GM23338 (cell line): ENCODE measurements around the gene FGF2. TPM values are rescaled to one million over a fixed set of nuclear protein-coding genes. Genes with fewer than 3 reads are reported as not detected.

Experiments
- ATAC-seq: fragments of 200-7000 bp; cut with Tn5 transposase; 3 replicates; pipeline ENCODE4 v1.9.1; 2020
- DNase-seq: peaks from one replicate; pipeline ENCODE4 v3.0.0-alpha.2; 2015; ENCODE audit warnings: low spot score
- H2AFZ ChIP-seq: fragments of 200-600 bp; sonication (generic); 2 replicates; pipeline ENCODE4 v1.8.0; 2016; ENCODE audit warnings: antibody characterized with exemption, mild to moderate bottlenecking, moderate library complexity
- H3F3A ChIP-seq: fragments of 200-600 bp; sonication (generic); replicated peaks from 2 replicates; pipeline ENCODE4 v1.8.0; 2017; ENCODE audit warnings: antibody characterized with exemption, mixed run types, low read depth
- H3K27ac ChIP-seq: fragments of 200-600 bp; sonication (generic); 2 replicates; pipeline ENCODE4 v1.6.1; 2016; ENCODE audit warnings: low read depth
- H3K27me3 ChIP-seq: fragments of 200-600 bp; sonication (generic); 2 replicates; pipeline ENCODE4 v1.8.0; 2016; ENCODE audit warnings: mild to moderate bottlenecking, mixed run types, moderate library complexity; ENCODE audit not compliant: insufficient read depth
- H3K36me3 ChIP-seq: fragments of 200-600 bp; sonication (generic); 2 replicates; pipeline ENCODE4 v1.8.0; 2016; ENCODE audit warnings: mild to moderate bottlenecking; ENCODE audit not compliant: insufficient read depth
- H3K4me1 ChIP-seq: fragments of 200-600 bp; sonication (generic); 2 replicates; pipeline ENCODE4 v1.8.0; 2016; ENCODE audit warnings: mild to moderate bottlenecking, moderate library complexity; ENCODE audit not compliant: insufficient read depth
- H3K4me2 ChIP-seq: fragments of 200-600 bp; sonication (generic); 2 replicates; pipeline ENCODE4 v1.7.1; 2017; ENCODE audit warnings: mixed run types
- H3K4me3 ChIP-seq: fragments of 200-600 bp; sonication (generic); 2 replicates; pipeline ENCODE4 v1.6.1; 2016; ENCODE audit warnings: mixed run types
- H3K79me2 ChIP-seq: fragments of 200-600 bp; sonication (generic); replicated peaks from 2 replicates; pipeline ENCODE4 v1.8.0; 2017; ENCODE audit warnings: mild to moderate bottlenecking; ENCODE audit not compliant: insufficient read depth
- H3K9me2 ChIP-seq: fragments of 200-600 bp; sonication (generic); 2 replicates; pipeline ENCODE4 v1.8.0; 2017; ENCODE audit not compliant: insufficient read depth
- H4K20me1 ChIP-seq: fragments of 200-600 bp; sonication (generic); replicated peaks from 2 replicates; pipeline ENCODE4 v1.8.0; 2017; ENCODE audit warnings: mild to moderate bottlenecking; ENCODE audit not compliant: insufficient read depth
- H3K27ac Mint-ChIP-seq: 2 replicates; pipeline ENCODE4 v1.8.0; 2020; ENCODE audit warnings: inconsistent platforms, mild to moderate bottlenecking, moderate library complexity, mixed read lengths
- H3K27me3 Mint-ChIP-seq: 3 replicates; pipeline ENCODE4 v1.8.0; 2022; ENCODE audit warnings: low read depth, mild to moderate bottlenecking, moderate library complexity, mixed read lengths, inconsistent platforms; ENCODE audit not compliant: insufficient read depth, poor library complexity
- H3K36me3 Mint-ChIP-seq: 3 replicates; pipeline ENCODE4 v1.8.0; 2021; ENCODE audit warnings: low read depth, mild to moderate bottlenecking, inconsistent platforms, moderate library complexity, mixed read lengths
- H3K4me1 Mint-ChIP-seq: 3 replicates; pipeline ENCODE4 v1.8.0; 2020; ENCODE audit warnings: mild to moderate bottlenecking, inconsistent platforms, mixed read lengths
- H3K4me3 Mint-ChIP-seq: 3 replicates; pipeline ENCODE4 v1.8.0; 2021; ENCODE audit warnings: moderate library complexity, mild to moderate bottlenecking, inconsistent platforms, mixed read lengths
- H3K9me3 Mint-ChIP-seq: 3 replicates; pipeline ENCODE4 v1.8.0; 2020; ENCODE audit warnings: moderate library complexity, mild to moderate bottlenecking, inconsistent platforms, mixed read lengths
- CREB1 ChIP-seq: fragments of 250-450 bp; sonication (Bioruptor Pico); IDR thresholded peaks from 2 replicates; pipeline ENCODE4 v1.5.0; 2020; ENCODE audit warnings: low read depth, mild to moderate bottlenecking, moderate library complexity
- ETS1 ChIP-seq: IDR thresholded peaks from 2 replicates; pipeline ENCODE4 v1.6.1; 2016; ENCODE audit warnings: antibody characterized with exemption
- EZH2 ChIP-seq: fragments of 200-600 bp; sonication (generic); IDR thresholded peaks from one replicate; pipeline ENCODE4 v1.8.0; 2017; ENCODE audit warnings: antibody characterized with exemption, mild to moderate bottlenecking, low read depth; ENCODE audit not compliant: unreplicated experiment
- EZH2phosphoT487 ChIP-seq: fragments of 200-600 bp; sonication (generic); IDR thresholded peaks from one replicate; pipeline ENCODE4 v1.8.1; 2018; ENCODE audit warnings: antibody characterized with exemption; ENCODE audit not compliant: unreplicated experiment
- JUNB ChIP-seq: IDR thresholded peaks from one replicate; pipeline ENCODE4 v1.6.1; 2016; ENCODE audit warnings: antibody characterized with exemption; ENCODE audit not compliant: unreplicated experiment
- NANOG ChIP-seq: IDR thresholded peaks from 2 replicates; pipeline ENCODE4 v1.6.1; 2016; ENCODE audit warnings: antibody characterized with exemption, borderline replicate concordance
- POLR2AphosphoS5 ChIP-seq: IDR thresholded peaks from 2 replicates; pipeline ENCODE4 v1.6.1; 2016; ENCODE audit warnings: antibody characterized with exemption, low read depth
- STAT1 ChIP-seq: IDR thresholded peaks from one replicate; pipeline ENCODE4 v1.6.1; 2016; ENCODE audit warnings: antibody characterized with exemption; ENCODE audit not compliant: unreplicated experiment
- ZNF114 ChIP-seq: fragments of 250-450 bp; sonication (Bioruptor Pico); IDR thresholded peaks from 2 replicates; pipeline ENCODE4 v1.5.0; 2020; ENCODE audit warnings: mild to moderate bottlenecking, moderate library complexity
- ZNF331 ChIP-seq: fragments of 250-450 bp; sonication (Bioruptor Pico); IDR thresholded peaks from 2 replicates; pipeline ENCODE4 v1.5.0; 2020; ENCODE audit warnings: low read depth, mild to moderate bottlenecking, moderate library complexity
- polyA plus RNA-seq: library from polyadenylated mRNA; unstranded; fragments of >200 nt; fragmentation: Nextera tagmentation; extraction: Ambion mirVana; gene quantifications from 2 replicates; pipeline ENCODE4 v1.2.1, GENCODE V29; 2016
- total RNA-seq: library from RNA; depleted of rRNA; stranded (reverse); fragments of >200 nt; shearing (Covaris generic); gene quantifications from 2 replicates; pipeline ENCODE4 v1.2.3, GENCODE V29; 2014
- TF ChIP-seq, protein P1 (sequence below): IDR thresholded peaks from one replicate; pipeline ENCODE4 v1.6.1; 2018; ENCODE audit warnings: antibody characterized with exemption; ENCODE audit not compliant: unreplicated experiment
- TF ChIP-seq, protein P2 (sequence below), 2 experiments: fragments of 200-600 bp in 1 of 2; sonication (generic) in 1 of 2; conservative IDR thresholded peaks; 2 replicates each; pipeline versions ENCODE4 v1.5.1 to v1.6.1; 2016 to 2017; ENCODE audit warnings: antibody characterized with exemption in 2 of 2, low read depth in 2 of 2, mild to moderate bottlenecking in 2 of 2, moderate library complexity in 1 of 2
- TF ChIP-seq, protein P3 (sequence below): fragments of 250-450 bp; sonication (Bioruptor Pico); IDR thresholded peaks from 2 replicates; pipeline ENCODE4 v1.5.0; 2020; ENCODE audit warnings: mild to moderate bottlenecking, moderate library complexity

The FGF2 gene
- total and polyA plus RNA-seq, 2 experiments from 2014 or later = 28.3 to 84.4 TPM

GRCh38 chr4:122816476-122816875 lies 10.2 kb upstream of the FGF2 start:
- Histone ChIP-seq H3K4me1 (no peaks in the 10 kb centered on the region), H3K79me2 (no peaks in the 10 kb centered on the region), H3F3A (no peaks in the 10 kb centered on the region), H4K20me1 (no peaks in the 10 kb centered on the region), H3K4me3 (no peak overlapping the region), H3K36me3 (no peaks in the 10 kb centered on the region), H3K4me2 (no peak overlapping the region), H3K9me2 (peaks cover 3% of the 10 kb centered on the region; the same call in 1 of the 2 replicates), H3K27ac (no peak overlapping the region), H2AFZ (peak overlapping the region; percentile 44; the same call in 1 of the 2 replicates), H3K27me3 (no peaks in the 10 kb centered on the region)
- no peak for DNase-seq
- Mint-ChIP-seq H3K4me1 (peaks cover 18% of the 10 kb centered on the region), H3K27ac (no peak overlapping the region), H3K9me3 (peaks cover 10% of the 10 kb centered on the region), H3K4me3 (no peak overlapping the region), H3K36me3 (peaks cover 8% of the 10 kb centered on the region; the same call in 2 of the 3 replicates), H3K27me3 (peaks cover 2% of the 10 kb centered on the region)
- TF ChIP-seq NANOG (no peak), ZNF331 (no peak), JUNB (no peak), POLR2AphosphoS5 (no peak), EZH2 (no peak), EZH2phosphoT487 (no peak), CREB1 (no peak), ZNF114 (CRISPR knock-in tag) (no peak), STAT1 (no peak), ETS1 (no peak)
- TF ChIP-seq, protein P1, sequence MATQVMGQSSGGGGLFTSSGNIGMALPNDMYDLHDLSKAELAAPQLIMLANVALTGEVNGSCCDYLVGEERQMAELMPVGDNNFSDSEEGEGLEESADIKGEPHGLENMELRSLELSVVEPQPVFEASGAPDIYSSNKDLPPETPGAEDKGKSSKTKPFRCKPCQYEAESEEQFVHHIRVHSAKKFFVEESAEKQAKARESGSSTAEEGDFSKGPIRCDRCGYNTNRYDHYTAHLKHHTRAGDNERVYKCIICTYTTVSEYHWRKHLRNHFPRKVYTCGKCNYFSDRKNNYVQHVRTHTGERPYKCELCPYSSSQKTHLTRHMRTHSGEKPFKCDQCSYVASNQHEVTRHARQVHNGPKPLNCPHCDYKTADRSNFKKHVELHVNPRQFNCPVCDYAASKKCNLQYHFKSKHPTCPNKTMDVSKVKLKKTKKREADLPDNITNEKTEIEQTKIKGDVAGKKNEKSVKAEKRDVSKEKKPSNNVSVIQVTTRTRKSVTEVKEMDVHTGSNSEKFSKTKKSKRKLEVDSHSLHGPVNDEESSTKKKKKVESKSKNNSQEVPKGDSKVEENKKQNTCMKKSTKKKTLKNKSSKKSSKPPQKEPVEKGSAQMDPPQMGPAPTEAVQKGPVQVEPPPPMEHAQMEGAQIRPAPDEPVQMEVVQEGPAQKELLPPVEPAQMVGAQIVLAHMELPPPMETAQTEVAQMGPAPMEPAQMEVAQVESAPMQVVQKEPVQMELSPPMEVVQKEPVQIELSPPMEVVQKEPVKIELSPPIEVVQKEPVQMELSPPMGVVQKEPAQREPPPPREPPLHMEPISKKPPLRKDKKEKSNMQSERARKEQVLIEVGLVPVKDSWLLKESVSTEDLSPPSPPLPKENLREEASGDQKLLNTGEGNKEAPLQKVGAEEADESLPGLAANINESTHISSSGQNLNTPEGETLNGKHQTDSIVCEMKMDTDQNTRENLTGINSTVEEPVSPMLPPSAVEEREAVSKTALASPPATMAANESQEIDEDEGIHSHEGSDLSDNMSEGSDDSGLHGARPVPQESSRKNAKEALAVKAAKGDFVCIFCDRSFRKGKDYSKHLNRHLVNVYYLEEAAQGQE = no peak
- TF ChIP-seq, protein P2, sequence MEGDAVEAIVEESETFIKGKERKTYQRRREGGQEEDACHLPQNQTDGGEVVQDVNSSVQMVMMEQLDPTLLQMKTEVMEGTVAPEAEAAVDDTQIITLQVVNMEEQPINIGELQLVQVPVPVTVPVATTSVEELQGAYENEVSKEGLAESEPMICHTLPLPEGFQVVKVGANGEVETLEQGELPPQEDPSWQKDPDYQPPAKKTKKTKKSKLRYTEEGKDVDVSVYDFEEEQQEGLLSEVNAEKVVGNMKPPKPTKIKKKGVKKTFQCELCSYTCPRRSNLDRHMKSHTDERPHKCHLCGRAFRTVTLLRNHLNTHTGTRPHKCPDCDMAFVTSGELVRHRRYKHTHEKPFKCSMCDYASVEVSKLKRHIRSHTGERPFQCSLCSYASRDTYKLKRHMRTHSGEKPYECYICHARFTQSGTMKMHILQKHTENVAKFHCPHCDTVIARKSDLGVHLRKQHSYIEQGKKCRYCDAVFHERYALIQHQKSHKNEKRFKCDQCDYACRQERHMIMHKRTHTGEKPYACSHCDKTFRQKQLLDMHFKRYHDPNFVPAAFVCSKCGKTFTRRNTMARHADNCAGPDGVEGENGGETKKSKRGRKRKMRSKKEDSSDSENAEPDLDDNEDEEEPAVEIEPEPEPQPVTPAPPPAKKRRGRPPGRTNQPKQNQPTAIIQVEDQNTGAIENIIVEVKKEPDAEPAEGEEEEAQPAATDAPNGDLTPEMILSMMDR (conservative IDR thresholded peaks at IDR 0.05; ENCODE audit: low read depth in 2 of 2) = no peak
- TF ChIP-seq, protein P3, sequence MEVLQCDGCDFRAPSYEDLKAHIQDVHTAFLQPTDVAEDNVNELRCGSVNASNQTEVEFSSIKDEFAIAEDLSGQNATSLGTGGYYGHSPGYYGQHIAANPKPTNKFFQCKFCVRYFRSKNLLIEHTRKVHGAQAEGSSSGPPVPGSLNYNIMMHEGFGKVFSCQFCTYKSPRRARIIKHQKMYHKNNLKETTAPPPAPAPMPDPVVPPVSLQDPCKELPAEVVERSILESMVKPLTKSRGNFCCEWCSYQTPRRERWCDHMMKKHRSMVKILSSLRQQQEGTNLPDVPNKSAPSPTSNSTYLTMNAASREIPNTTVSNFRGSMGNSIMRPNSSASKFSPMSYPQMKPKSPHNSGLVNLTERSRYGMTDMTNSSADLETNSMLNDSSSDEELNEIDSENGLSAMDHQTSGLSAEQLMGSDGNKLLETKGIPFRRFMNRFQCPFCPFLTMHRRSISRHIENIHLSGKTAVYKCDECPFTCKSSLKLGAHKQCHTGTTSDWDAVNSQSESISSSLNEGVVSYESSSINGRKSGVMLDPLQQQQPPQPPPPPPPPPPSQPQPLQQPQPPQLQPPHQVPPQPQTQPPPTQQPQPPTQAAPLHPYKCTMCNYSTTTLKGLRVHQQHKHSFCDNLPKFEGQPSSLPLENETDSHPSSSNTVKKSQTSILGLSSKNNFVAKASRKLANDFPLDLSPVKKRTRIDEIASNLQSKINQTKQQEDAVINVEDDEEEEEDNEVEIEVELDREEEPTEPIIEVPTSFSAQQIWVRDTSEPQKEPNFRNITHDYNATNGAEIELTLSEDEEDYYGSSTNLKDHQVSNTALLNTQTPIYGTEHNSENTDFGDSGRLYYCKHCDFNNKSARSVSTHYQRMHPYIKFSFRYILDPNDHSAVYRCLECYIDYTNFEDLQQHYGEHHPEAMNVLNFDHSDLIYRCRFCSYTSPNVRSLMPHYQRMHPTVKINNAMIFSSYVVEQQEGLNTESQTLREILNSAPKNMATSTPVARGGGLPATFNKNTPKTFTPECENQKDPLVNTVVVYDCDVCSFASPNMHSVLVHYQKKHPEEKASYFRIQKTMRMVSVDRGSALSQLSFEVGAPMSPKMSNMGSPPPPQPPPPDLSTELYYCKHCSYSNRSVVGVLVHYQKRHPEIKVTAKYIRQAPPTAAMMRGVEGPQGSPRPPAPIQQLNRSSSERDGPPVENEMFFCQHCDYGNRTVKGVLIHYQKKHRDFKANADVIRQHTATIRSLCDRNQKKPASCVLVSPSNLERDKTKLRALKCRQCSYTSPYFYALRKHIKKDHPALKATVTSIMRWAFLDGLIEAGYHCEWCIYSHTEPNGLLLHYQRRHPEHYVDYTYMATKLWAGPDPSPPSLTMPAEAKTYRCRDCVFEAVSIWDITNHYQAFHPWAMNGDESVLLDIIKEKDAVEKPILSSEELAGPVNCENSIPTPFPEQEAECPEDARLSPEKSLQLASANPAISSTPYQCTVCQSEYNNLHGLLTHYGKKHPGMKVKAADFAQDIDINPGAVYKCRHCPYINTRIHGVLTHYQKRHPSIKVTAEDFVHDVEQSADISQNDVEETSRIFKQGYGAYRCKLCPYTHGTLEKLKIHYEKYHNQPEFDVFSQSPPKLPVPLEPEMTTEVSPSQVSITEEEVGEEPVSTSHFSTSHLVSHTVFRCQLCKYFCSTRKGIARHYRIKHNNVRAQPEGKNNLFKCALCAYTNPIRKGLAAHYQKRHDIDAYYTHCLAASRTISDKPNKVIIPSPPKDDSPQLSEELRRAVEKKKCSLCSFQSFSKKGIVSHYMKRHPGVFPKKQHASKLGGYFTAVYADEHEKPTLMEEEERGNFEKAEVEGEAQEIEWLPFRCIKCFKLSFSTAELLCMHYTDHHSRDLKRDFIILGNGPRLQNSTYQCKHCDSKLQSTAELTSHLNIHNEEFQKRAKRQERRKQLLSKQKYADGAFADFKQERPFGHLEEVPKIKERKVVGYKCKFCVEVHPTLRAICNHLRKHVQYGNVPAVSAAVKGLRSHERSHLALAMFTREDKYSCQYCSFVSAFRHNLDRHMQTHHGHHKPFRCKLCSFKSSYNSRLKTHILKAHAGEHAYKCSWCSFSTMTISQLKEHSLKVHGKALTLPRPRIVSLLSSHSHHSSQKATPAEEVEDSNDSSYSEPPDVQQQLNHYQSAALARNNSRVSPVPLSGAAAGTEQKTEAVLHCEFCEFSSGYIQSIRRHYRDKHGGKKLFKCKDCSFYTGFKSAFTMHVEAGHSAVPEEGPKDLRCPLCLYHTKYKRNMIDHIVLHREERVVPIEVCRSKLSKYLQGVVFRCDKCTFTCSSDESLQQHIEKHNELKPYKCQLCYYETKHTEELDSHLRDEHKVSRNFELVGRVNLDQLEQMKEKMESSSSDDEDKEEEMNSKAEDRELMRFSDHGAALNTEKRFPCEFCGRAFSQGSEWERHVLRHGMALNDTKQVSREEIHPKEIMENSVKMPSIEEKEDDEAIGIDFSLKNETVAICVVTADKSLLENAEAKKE (CRISPR knock-in tag) = no peak
- ATAC-seq = no peak
